Smooth muscle cell (in vitro differentiated cells): Measurements from ENCODE around the gene ZNF792. TPM values are rescaled to one million over a fixed set of nuclear protein-coding genes. Genes with fewer than 3 reads are reported as not detected.
"Not testable (repeated sequence)": the region's sequence is repeated elsewhere in the genome, so short reads cannot be mapped to it uniquely, and the experiment has no call there.

Experiments
- DNase-seq: peaks from one replicate; lab custom pipeline; 2025; ENCODE audit not compliant: unreplicated experiment; lab: John Stamatoyannopoulos, UW
- H2AFZ ChIP-seq: fragments of 200-600 bp; sonication (generic); 2 replicates; pipeline ENCODE4 v1.6.0; 2016; ENCODE audit warnings: antibody characterized with exemption, low read depth, mild to moderate bottlenecking
- H3F3A ChIP-seq: fragments of 200-600 bp; sonication (generic); 2 replicates; pipeline ENCODE4 v1.6.0; 2017; ENCODE audit warnings: antibody characterized with exemption, low read depth
- H3K27ac ChIP-seq: fragments of 200-600 bp; sonication (generic); 2 replicates; pipeline ENCODE4 v1.5.1; 2016; ENCODE audit warnings: low read depth, mild to moderate bottlenecking
- H3K27me3 ChIP-seq: fragments of 200-600 bp; sonication (generic); 2 replicates; pipeline ENCODE4 v1.6.1; 2016; ENCODE audit warnings: low read depth, mild to moderate bottlenecking
- H3K36me3 ChIP-seq: fragments of 200-600 bp; sonication (generic); 2 replicates; pipeline ENCODE4 v1.5.1; 2016; ENCODE audit warnings: low read depth
- H3K4me1 ChIP-seq: fragments of 200-600 bp; sonication (generic); 2 replicates; pipeline ENCODE4 v1.5.1; 2016; ENCODE audit warnings: low read depth
- H3K4me2 ChIP-seq: fragments of 200-600 bp; sonication (generic); 2 replicates; pipeline ENCODE4 v1.6.0; 2016; ENCODE audit warnings: mild to moderate bottlenecking
- H3K4me3 ChIP-seq: fragments of 200-600 bp; sonication (generic); 2 replicates; pipeline ENCODE4 v1.5.1; 2016; ENCODE audit warnings: mild to moderate bottlenecking
- H3K79me2 ChIP-seq: fragments of 200-600 bp; sonication (generic); 2 replicates; pipeline ENCODE4 v1.6.0; 2016; ENCODE audit warnings: low read depth, mild to moderate bottlenecking
- H3K9ac ChIP-seq: fragments of 200-600 bp; sonication (generic); 2 replicates; pipeline ENCODE4 v1.6.0; 2016; ENCODE audit warnings: low read depth
- H3K9me3 ChIP-seq: fragments of 200-600 bp; sonication (generic); replicated peaks from 2 replicates; pipeline ENCODE4 v1.5.1; 2016; ENCODE audit warnings: low read depth
- H4K20me1 ChIP-seq: fragments of 200-600 bp; sonication (generic); 2 replicates; pipeline ENCODE4 v1.6.0; 2016; ENCODE audit warnings: low read depth
- WGBS: methylation state at CpG from one replicate; pipeline ENCODE4 v1.1.7; 2016; ENCODE audit warnings: low lambda C conversion rate; 5-methylcytosine and 5-hydroxymethylcytosine counted together
- polyA plus RNA-seq: library from polyadenylated mRNA; unstranded; fragments of >200 nt; fragmentation: Nextera tagmentation; extraction: Ambion mirVana; gene quantifications from 2 replicates; pipeline ENCODE4 v1.2.1, GENCODE V29; 2016
- total RNA-seq: library from RNA; depleted of rRNA; stranded (reverse); fragments of >200 nt; gene quantifications from 2 replicates; pipeline ENCODE4 v1.2.3, GENCODE V29; 2014
- TF ChIP-seq, protein P1 (sequence below): fragments of 200-600 bp; sonication (generic); IDR thresholded peaks from 2 replicates; pipeline ENCODE4 v1.5.1; 2017; ENCODE audit warnings: borderline replicate concordance, mild to moderate bottlenecking, antibody characterized with exemption; ENCODE audit not compliant: insufficient read depth, poor library complexity, severe bottlenecking

The ZNF792 gene
- total and polyA plus RNA-seq, 2 experiments from 2014 or later: 2.8 to 7.1 TPM

- no peaks in the 10 kb centered on the region for H3F3A ChIP-seq
- TF ChIP-seq, protein P1, sequence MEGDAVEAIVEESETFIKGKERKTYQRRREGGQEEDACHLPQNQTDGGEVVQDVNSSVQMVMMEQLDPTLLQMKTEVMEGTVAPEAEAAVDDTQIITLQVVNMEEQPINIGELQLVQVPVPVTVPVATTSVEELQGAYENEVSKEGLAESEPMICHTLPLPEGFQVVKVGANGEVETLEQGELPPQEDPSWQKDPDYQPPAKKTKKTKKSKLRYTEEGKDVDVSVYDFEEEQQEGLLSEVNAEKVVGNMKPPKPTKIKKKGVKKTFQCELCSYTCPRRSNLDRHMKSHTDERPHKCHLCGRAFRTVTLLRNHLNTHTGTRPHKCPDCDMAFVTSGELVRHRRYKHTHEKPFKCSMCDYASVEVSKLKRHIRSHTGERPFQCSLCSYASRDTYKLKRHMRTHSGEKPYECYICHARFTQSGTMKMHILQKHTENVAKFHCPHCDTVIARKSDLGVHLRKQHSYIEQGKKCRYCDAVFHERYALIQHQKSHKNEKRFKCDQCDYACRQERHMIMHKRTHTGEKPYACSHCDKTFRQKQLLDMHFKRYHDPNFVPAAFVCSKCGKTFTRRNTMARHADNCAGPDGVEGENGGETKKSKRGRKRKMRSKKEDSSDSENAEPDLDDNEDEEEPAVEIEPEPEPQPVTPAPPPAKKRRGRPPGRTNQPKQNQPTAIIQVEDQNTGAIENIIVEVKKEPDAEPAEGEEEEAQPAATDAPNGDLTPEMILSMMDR: no peak
- H3K9ac ChIP-seq: no peak overlapping the region
- H3K4me2 ChIP-seq: no peak overlapping the region
- no peak overlapping the region for H3K4me3 ChIP-seq
- no peaks in the 10 kb centered on the region for H4K20me1 ChIP-seq
- no peak for DNase-seq
- H3K36me3 ChIP-seq: no peaks in the 10 kb centered on the region
- H3K27me3 ChIP-seq: no peaks in the 10 kb centered on the region
- no peaks in the 10 kb centered on the region for H3K79me2 ChIP-seq
- no peaks in the 10 kb centered on the region for H3K9me3 ChIP-seq
- no peak overlapping the region for H2AFZ ChIP-seq
- H3K4me1 ChIP-seq: no peaks in the 10 kb centered on the region
- no peak overlapping the region for H3K27ac ChIP-seq
- WGBS: 73% methylated on average over 5 of the region's 5 CpGs
Observed at GRCh38 chr19:34975056-34975455, 11.0 kb upstream of the ZNF792 start.

- H3K27ac ChIP-seq: no peak overlapping the region
- no peak for DNase-seq
Observed at GRCh38 chr19:34974646-34975045, 10.6 kb upstream of the ZNF792 start.

DNA sequence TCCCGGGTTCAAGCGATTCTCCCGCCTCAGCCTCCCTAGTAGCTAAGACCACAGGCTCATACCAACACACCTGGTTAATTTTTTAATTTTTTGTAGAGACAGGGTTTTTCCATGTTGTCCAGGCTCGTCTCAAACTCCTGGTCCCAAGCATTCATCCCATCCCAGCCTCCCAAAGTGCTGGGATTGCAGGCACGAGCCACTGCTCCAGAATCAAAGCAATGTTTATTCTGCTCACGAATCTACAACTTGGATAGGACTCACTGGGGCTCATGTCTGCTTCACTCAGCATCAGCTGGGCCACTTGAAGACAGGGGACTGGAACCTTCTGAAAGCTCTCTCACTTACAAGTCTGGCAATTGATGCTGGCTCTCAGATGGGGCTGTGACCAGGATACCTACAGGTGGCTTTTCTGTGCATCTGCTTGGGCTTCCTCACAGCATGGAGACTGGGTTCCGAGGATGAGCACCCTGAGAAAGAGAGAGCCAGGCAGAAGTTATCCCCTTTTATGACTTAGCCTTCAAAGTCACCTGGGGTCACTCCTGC is 8.2 kb upstream of the ZNF792 start:
- H3K9ac ChIP-seq: no peak overlapping the region
- H3K36me3 ChIP-seq: no peaks in the 10 kb centered on the region
- WGBS: 89% methylated on average over 7 of the region's 7 CpGs
- TF ChIP-seq, protein P1: no peak
- H3K27me3 ChIP-seq: no peaks in the 10 kb centered on the region
- H2AFZ ChIP-seq: no peak overlapping the region
- no peaks in the 10 kb centered on the region for H3K9me3 ChIP-seq
- no peak for DNase-seq
- no peak overlapping the region for H3K27ac ChIP-seq
- H3F3A ChIP-seq: no peaks in the 10 kb centered on the region
- no peaks in the 10 kb centered on the region for H3K79me2 ChIP-seq
- H3K4me3 ChIP-seq: no peak overlapping the region
- no peaks in the 10 kb centered on the region for H3K4me1 ChIP-seq
- H4K20me1 ChIP-seq: no peaks in the 10 kb centered on the region
- no peak overlapping the region for H3K4me2 ChIP-seq

More at GRCh38 chr19:34974646-34975045, 10.6 kb upstream of the ZNF792 start:
- H3K4me3 ChIP-seq: no peak overlapping the region
- no peaks in the 10 kb centered on the region for H3K27me3 ChIP-seq
- no peaks in the 10 kb centered on the region for H3K4me1 ChIP-seq
- no peaks in the 10 kb centered on the region for H3F3A ChIP-seq
- no peaks in the 10 kb centered on the region for H3K36me3 ChIP-seq
- H3K4me2 ChIP-seq: no peak overlapping the region
- H3K79me2 ChIP-seq: no peaks in the 10 kb centered on the region
- 76% methylated on average over 5 of the region's 5 CpGs for whole genome bisulfite sequencing
- no peak overlapping the region for H2AFZ ChIP-seq
- H4K20me1 ChIP-seq: no peaks in the 10 kb centered on the region
- H3K9ac ChIP-seq: no peak overlapping the region
- TF ChIP-seq, protein P1: no peak
- no peaks in the 10 kb centered on the region for H3K9me3 ChIP-seq

DNA sequence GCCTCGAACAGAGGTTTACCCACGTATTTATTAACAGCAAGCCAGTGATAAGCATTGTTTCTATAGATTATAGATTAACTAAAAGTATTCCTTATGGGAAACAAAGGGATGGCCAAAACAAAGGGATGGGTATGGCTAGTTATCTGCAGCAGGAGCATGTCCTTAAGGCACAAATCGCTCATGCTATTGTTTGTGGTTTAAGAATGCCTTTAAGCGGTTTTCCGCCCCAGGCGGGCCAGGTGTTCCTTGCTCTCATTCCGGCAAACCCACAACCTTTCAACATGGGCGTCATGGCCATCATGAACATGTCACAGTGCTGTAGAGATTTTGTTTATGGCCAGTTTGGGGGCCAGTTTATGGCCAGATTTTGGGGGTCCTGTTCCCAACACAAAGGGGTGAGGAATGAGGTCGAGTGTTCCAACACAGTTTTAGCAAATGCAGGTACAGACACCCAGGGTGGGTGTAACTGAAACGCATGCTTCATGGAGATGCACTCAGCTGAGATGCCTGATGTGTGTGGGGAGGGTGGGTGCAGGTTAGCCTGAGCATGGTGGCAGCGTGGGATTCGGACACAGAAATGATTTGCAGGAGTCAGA is 6.3 kb upstream of the ZNF792 start:
- H3K4me2 ChIP-seq, DNase-seq, H3K4me1 ChIP-seq, H3K36me3 ChIP-seq, H3K9ac ChIP-seq, H4K20me1 ChIP-seq, H3K79me2 ChIP-seq, H3K4me3 ChIP-seq, H3K9me3 ChIP-seq, H2AFZ ChIP-seq, H3K27ac ChIP-seq, H3F3A ChIP-seq, H3K27me3 ChIP-seq: not testable (repeated sequence)
- WGBS: 87% methylated on average over 12 of the region's 12 CpGs
